Measurements from ENCODE around the gene USP16.

- no peak for TF ChIP-seq FOXA1 (IDR thresholded peaks at IDR 0.05)
- no peak for TF ChIP-seq SUZ12 (IDR thresholded peaks at IDR 0.05)
- TF ChIP-seq FOXM1 (IDR thresholded peaks at IDR 0.05; ENCODE audit: borderline replicate concordance), result no peak
- TF ChIP-seq FOXK2 (IDR thresholded peaks at IDR 0.05), result no peak
- TF ChIP-seq L3MBTL2 (conservative IDR thresholded peaks at IDR 0.05), result no peak
- TF ChIP-seq BHLHE40 (IDR thresholded peaks at IDR 0.05; ENCODE audit: borderline replicate concordance), result no peak
- TF ChIP-seq ZNF384 (IDR thresholded peaks at IDR 0.05), result no peak
- no peak for TF ChIP-seq SP1 (IDR thresholded peaks at IDR 0.05)
- TF ChIP-seq TARDBP (IDR thresholded peaks at IDR 0.05), result no peak
- TF ChIP-seq ARNT (IDR thresholded peaks at IDR 0.05), result no peak
- no peak for TF ChIP-seq ELF4 (IDR thresholded peaks at IDR 0.05)
- no peak for TF ChIP-seq NFRKB (IDR thresholded peaks at IDR 0.05)
Observed at GRCh38 chr21:29018540-29018939, 5.9 kb upstream of the USP16 start.

Measured in HEK293T (cell line).